Measurements from ENCODE around the gene BOD1L2. TPM values are rescaled to one million over a fixed set of nuclear protein-coding genes. Genes with fewer than 3 reads are reported as not detected.

Gene BOD1L2
- total RNA-seq, 4 donors from 2014 or later = 0.19 TPM; not detected in 3

GRCh38 chr18:57198073-57198472 is 51.2 kb downstream of the BOD1L2 start:
- no peak for TF ChIP-seq CTCF (IDR thresholded peaks at IDR 0.05; ENCODE audit: low read depth)

Other genes with a start within 250 kb of the BOD1L2 start
- gene ST8SIA3, start 205.5 kb downstream of the BOD1L2 start, total RNA-seq = not detected

Data from subcutaneous adipose tissue (tissue), 4 donors.